HG03039 (cell line): ENCODE results near the gene FBXL14.

Source experiments
- ATAC-seq: cut with Tn5 transposase; IDR thresholded peaks from one replicate; pipeline ENCODE4 v1.9.1; 2021; ENCODE audit warnings: mild to moderate bottlenecking, moderate library complexity; ENCODE audit not compliant: unreplicated experiment

FBXL14 gene

GRCh38 chr12:1540690-1541089, 53.7 kb downstream of the FBXL14 start:
- ATAC-seq, result no peak

GRCh38 chr12:1539135-1539534, 55.2 kb downstream of the FBXL14 start:
- ATAC-seq, result no peak

- ATAC-seq, result no peak
Observed at GRCh38 chr12:1536817-1537216, 57.6 kb downstream of the FBXL14 start.

GRCh38 chr12:1534748-1535147, 59.6 kb downstream of the FBXL14 start:
- no peak for ATAC-seq

GRCh38 chr12:1533602-1534304, 60.6 kb downstream of the FBXL14 start:
- ATAC-seq, result peak; percentile 37

GRCh38 chr12:1533205-1533601, 61.2 kb downstream of the FBXL14 start:
- peak; percentile 1 for ATAC-seq

- no peak for ATAC-seq
Observed at GRCh38 chr12:1532375-1533165, 61.8 kb downstream of the FBXL14 start.

- no peak for ATAC-seq
Observed at GRCh38 chr12:1531654-1532374, 62.6 kb downstream of the FBXL14 start.

GRCh38 chr12:1531153-1531653, 63.2 kb downstream of the FBXL14 start:
- no peak for ATAC-seq

- no peak for ATAC-seq
Observed at GRCh38 chr12:1530592-1531152, 63.7 kb downstream of the FBXL14 start.

- ATAC-seq, result no peak
Observed at GRCh38 chr12:1529862-1530591, 64.4 kb downstream of the FBXL14 start.

- no peak for ATAC-seq
Observed at GRCh38 chr12:1529228-1529861, 65.0 kb downstream of the FBXL14 start.

GRCh38 chr12:1528791-1529190, 65.6 kb downstream of the FBXL14 start:
- ATAC-seq, result no peak

GRCh38 chr12:1527789-1528188, 66.6 kb downstream of the FBXL14 start:
- ATAC-seq, result no peak

GRCh38 chr12:1525858-1526257, 68.5 kb downstream of the FBXL14 start:
- no peak for ATAC-seq

GRCh38 chr12:1523558-1524050, 70.8 kb downstream of the FBXL14 start:
- no peak for ATAC-seq

- ATAC-seq, result no peak
Observed at GRCh38 chr12:1523046-1523445, 71.3 kb downstream of the FBXL14 start.

GRCh38 chr12:1519642-1520041, 74.7 kb downstream of the FBXL14 start:
- ATAC-seq, result no peak

GRCh38 chr12:1518591-1519516, 75.5 kb downstream of the FBXL14 start:
- no peak for ATAC-seq
